ENCODE results near the gene CRLF3. TPM values are rescaled to one million over a fixed set of nuclear protein-coding genes. Genes with fewer than 3 reads are reported as not detected.
"Not testable (repeated sequence)": the region's sequence is repeated elsewhere in the genome, so short reads cannot be mapped to it uniquely, and the experiment has no call there.

The CRLF3 gene
- polyA plus RNA-seq, 1 of the 3 experiments (the other 2 are of a cell fraction): 10.9 TPM

DNA sequence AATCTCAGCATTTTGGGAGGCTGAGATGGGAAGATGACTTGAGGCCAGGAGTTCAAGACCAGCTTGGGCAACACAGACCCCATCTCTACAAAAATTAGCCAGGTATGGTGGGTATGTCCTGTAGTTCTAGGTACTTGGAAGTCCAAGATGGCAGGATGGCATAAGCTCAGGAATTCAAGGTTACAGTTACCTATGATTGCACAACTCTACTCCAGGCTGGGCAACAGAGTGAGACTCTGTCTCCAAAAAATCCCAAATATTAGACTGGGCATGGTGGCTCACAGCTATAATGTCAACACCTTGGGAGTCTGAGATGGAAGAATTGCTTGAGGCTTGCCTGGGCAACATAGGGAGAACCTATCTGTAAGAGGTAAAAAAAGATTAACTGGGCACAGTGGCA, 63.4 kb downstream of the CRLF3 start:
- CTCF ChIA-PET: no interaction called here

DNA sequence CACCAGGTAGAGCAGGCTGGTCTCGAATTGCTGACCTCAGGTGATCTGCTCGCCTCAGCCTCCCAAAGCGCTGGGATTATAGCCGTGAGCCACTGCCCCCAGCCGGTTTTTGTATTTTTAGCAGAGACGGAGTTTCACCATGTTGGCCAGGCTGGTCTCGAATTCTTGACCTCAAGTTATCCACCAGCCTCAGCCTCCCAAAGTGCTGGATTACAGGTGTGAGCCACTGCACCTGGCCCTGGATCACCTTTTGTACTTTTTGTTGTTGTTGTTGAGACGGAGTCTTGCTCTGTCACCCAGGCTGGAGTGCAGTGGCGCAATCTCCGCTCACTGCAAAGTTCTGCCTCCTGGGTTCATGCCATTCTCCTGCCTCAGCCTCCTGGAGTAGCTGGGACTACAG, 71.2 kb downstream of the CRLF3 start:
- CTCF ChIA-PET; DNase-seq; H4K20me1 ChIP-seq (ENCODE audit: insufficient read depth); H3K4me3 ChIP-seq (ENCODE audit: low read depth in 2 of 2, low read length in 1 of 2); H3K4me2 ChIP-seq; H3K9ac ChIP-seq; H3K27me3 ChIP-seq (ENCODE audit: insufficient read depth); H3K27ac ChIP-seq (ENCODE audit: low read depth in 2 of 2, low read length in 1 of 2); H2AFZ ChIP-seq (ENCODE audit: low read depth); H3K9me2 ChIP-seq; H3K4me1 ChIP-seq (ENCODE audit: control insufficient read depth in 1 of 2, insufficient read depth in 2 of 2, low read depth in 1 of 2, low read length in 1 of 2); POLR2A ChIA-PET; H3K9me3 ChIP-seq: not testable (repeated sequence)
- 99% methylated on average over 10 of the region's 10 CpGs for WGBS (ENCODE audit: low lambda C conversion rate)
- H3K36me3 ChIP-seq (replicated peaks in 1 of 2; ENCODE audit: control insufficient read depth in 1 of 2, insufficient read depth in 2 of 2, low read length in 1 of 2): peaks cover 5 to 37% of the 10 kb centered on the region in 2 experiments
- H3F3A ChIP-seq (replicated peaks; ENCODE audit: insufficient read depth): peaks cover 10% of the 10 kb centered on the region
- H3K79me2 ChIP-seq (ENCODE audit: insufficient read depth): peaks cover 86% of the 10 kb centered on the region

More for the DNA sequence above, 63.4 kb downstream of the CRLF3 start:
- Histone ChIP-seq H3K79me2 (ENCODE audit: insufficient read depth) (peaks cover 86% of the 10 kb centered on the region), H3K9me3 (no peaks in the 10 kb centered on the region), H3K4me3 (ENCODE audit: low read depth in 2 of 2, low read length in 1 of 2) (no peak overlapping the region), H4K20me1 (ENCODE audit: insufficient read depth) (0 out of 2 replicates have a peak, but pooled peaks cover 6% of the 10 kb centered on the region), H3K9me2 (no peaks in the 10 kb centered on the region), H3F3A (replicated peaks; ENCODE audit: insufficient read depth) (peaks cover 21% of the 10 kb centered on the region), H3K9ac (no peak overlapping the region), H3K27me3 (ENCODE audit: insufficient read depth) (no peaks in the 10 kb centered on the region), H3K27ac (ENCODE audit: low read depth in 2 of 2, low read length in 1 of 2) (no peak overlapping the region), H3K4me2 (no peak overlapping the region), H3K36me3 (replicated peaks in 1 of 2; ENCODE audit: control insufficient read depth in 1 of 2, insufficient read depth in 2 of 2, low read length in 1 of 2) (peaks cover 7 to 46% of the 10 kb centered on the region in 2 experiments), H2AFZ (ENCODE audit: low read depth) (no peak overlapping the region), H3K4me1 (ENCODE audit: control insufficient read depth in 1 of 2, insufficient read depth in 2 of 2, low read depth in 1 of 2, low read length in 1 of 2) (no peaks in the 10 kb centered on the region)
- TF ChIP-seq RCOR1 (IDR thresholded peaks at IDR 0.05; ENCODE audit: low read length): no peak
- TF ChIP-seq CHD2 (IDR thresholded peaks at IDR 0.05; ENCODE audit: low read length, partially characterized antibody): no peak
- POLR2A ChIA-PET: no interaction called here
- DNase-seq: no peak

DNA sequence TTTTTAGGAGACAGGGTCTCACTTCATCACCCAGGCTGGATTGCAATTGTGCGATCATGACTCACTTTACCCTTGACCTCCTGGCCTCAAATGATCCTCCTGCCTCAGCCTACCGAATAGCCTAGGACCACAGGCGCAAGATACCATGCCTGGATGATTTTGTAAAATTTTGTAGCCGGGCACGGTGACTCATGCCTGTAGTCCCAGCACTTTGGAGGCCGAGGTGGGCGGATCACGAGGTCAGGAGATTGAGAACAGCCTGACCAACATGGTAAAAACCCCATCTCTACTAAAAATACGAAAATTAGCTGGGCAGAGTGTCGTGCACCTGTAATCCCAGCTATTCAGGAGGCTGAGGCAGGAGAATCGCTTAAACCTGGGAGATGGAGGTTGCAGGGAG, 73.5 kb downstream of the CRLF3 start:
- peaks cover 88% of the 10 kb centered on the region for H3K79me2 ChIP-seq (ENCODE audit: insufficient read depth)
- H2AFZ ChIP-seq (ENCODE audit: low read depth); POLR2A ChIA-PET; DNase-seq; H3K27ac ChIP-seq (ENCODE audit: low read depth in 2 of 2, low read length in 1 of 2); H4K20me1 ChIP-seq (ENCODE audit: insufficient read depth); H3K4me1 ChIP-seq (ENCODE audit: control insufficient read depth in 1 of 2, insufficient read depth in 2 of 2, low read depth in 1 of 2, low read length in 1 of 2); H3K4me2 ChIP-seq; H3K9me2 ChIP-seq; H3K27me3 ChIP-seq (ENCODE audit: insufficient read depth); H3K4me3 ChIP-seq (ENCODE audit: low read depth in 2 of 2, low read length in 1 of 2); CTCF ChIA-PET; H3K9ac ChIP-seq; H3K9me3 ChIP-seq: not testable (repeated sequence)
- 93% methylated on average over 11 of the region's 11 CpGs for WGBS (ENCODE audit: low lambda C conversion rate)
- H3F3A ChIP-seq (replicated peaks; ENCODE audit: insufficient read depth): peaks cover 10% of the 10 kb centered on the region
- peaks cover 9 to 39% of the 10 kb centered on the region in 2 experiments for H3K36me3 ChIP-seq (replicated peaks in 1 of 2; ENCODE audit: control insufficient read depth in 1 of 2, insufficient read depth in 2 of 2, low read length in 1 of 2)

DNA sequence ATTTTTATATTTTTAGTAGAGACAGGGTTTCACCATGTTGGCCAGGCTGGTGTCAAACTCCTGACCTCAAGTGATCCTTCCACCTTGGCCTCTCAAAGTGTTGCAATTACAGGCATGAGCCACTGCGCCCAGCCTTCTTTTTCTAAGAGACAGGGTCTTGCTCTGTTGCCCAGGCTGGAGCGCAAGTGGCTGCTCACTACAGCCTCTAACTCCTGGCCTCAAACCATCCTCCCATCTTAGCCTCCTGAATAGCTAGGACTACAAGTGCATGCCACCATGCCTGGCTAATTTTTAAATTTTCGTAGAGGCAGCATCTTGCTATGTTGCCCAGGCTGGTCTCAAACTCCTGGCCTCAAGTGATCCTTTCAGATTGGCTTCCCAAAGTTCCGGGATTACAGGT, 76.9 kb downstream of the CRLF3 start:
- H3K4me3 ChIP-seq (ENCODE audit: low read depth in 2 of 2, low read length in 1 of 2); DNase-seq; CTCF ChIA-PET; H2AFZ ChIP-seq (ENCODE audit: low read depth); H3K4me1 ChIP-seq (ENCODE audit: control insufficient read depth in 1 of 2, insufficient read depth in 2 of 2, low read depth in 1 of 2, low read length in 1 of 2); H3K9ac ChIP-seq; POLR2A ChIA-PET; H4K20me1 ChIP-seq (ENCODE audit: insufficient read depth); H3K9me2 ChIP-seq; H3K4me2 ChIP-seq; H3K9me3 ChIP-seq; H3K27ac ChIP-seq (ENCODE audit: low read depth in 2 of 2, low read length in 1 of 2); H3K27me3 ChIP-seq (ENCODE audit: insufficient read depth); H3F3A ChIP-seq (replicated peaks; ENCODE audit: insufficient read depth): not testable (repeated sequence)
- 94% methylated on average over 3 of the region's 4 CpGs for WGBS (ENCODE audit: low lambda C conversion rate)
- peaks cover 11 to 38% of the 10 kb centered on the region in 2 experiments for H3K36me3 ChIP-seq (replicated peaks in 1 of 2; ENCODE audit: control insufficient read depth in 1 of 2, insufficient read depth in 2 of 2, low read length in 1 of 2)
- H3K79me2 ChIP-seq (ENCODE audit: insufficient read depth): peaks cover 83% of the 10 kb centered on the region

DNA sequence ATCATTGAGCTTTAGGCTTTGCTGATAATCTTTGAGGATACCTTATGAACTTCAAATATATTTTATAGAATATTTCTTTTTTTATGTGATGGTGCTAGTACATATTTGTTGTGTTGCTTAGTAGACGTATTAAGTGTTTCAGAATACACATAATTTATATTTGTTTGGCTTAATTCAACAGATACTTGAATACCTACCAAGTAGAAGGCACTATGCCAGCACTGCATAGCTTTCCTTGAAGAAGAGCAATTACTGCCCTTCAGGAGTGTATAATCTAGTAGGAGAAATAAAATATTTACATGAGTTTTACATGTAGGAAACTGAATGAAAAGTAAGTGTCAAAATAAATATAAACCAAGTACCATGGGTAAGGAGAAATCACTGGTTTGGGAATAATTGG, 81.8 kb downstream of the CRLF3 start:
- CTCF ChIA-PET; H3K4me2 ChIP-seq; H3K27me3 ChIP-seq (ENCODE audit: insufficient read depth); H3F3A ChIP-seq (replicated peaks; ENCODE audit: insufficient read depth); POLR2A ChIA-PET; DNase-seq; H2AFZ ChIP-seq (ENCODE audit: low read depth); H3K9me3 ChIP-seq; H3K9ac ChIP-seq; H3K9me2 ChIP-seq; H3K4me3 ChIP-seq (ENCODE audit: low read depth in 2 of 2, low read length in 1 of 2); H3K4me1 ChIP-seq (ENCODE audit: control insufficient read depth in 1 of 2, insufficient read depth in 2 of 2, low read depth in 1 of 2, low read length in 1 of 2); H3K27ac ChIP-seq (ENCODE audit: low read depth in 2 of 2, low read length in 1 of 2): not testable (repeated sequence)
- Histone ChIP-seq H3K79me2 (ENCODE audit: insufficient read depth) (peaks cover 88% of the 10 kb centered on the region), H4K20me1 (ENCODE audit: insufficient read depth) (peaks cover 19% of the 10 kb centered on the region; the same call in 1 of the 2 replicates), H3K36me3 (replicated peaks in 1 of 2; ENCODE audit: control insufficient read depth in 1 of 2, insufficient read depth in 2 of 2, low read length in 1 of 2) (peaks cover 11 to 29% of the 10 kb centered on the region in 2 experiments)
- 81% methylated on average over 1 of the region's 1 CpG for WGBS (ENCODE audit: low lambda C conversion rate)

DNA sequence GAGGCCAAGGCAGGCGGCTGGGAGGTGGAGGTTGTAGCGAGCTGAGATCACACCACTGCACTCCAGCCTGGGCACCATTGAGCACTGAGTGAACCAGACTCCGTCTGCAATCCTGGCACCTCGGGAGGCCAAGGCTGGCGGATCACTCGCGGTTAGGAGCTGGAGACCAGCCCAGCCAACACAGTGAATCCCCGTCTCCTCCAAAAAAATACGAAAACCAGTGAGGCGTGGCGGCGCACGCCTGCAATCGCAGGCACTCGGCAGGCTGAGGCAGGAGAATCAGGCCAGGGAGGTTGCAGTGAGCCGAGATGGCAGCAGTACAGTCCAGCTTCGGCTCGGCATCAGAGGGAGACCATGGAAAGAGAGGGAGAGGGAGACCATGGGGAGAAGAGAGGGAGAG, 88.1 kb downstream of the CRLF3 start:
- POLR2A ChIA-PET: not testable (repeated sequence)
- WGBS (ENCODE audit: low lambda C conversion rate): 96% methylated on average over 18 of the region's 18 CpGs

More for the DNA sequence above, 88.1 kb downstream of the CRLF3 start:
- CTCF ChIA-PET; H3K9me2 ChIP-seq; H3K27me3 ChIP-seq (ENCODE audit: insufficient read depth); DNase-seq; H3K9me3 ChIP-seq; H2AFZ ChIP-seq (ENCODE audit: low read depth); H3K4me3 ChIP-seq (ENCODE audit: low read depth in 2 of 2, low read length in 1 of 2); H3F3A ChIP-seq (replicated peaks; ENCODE audit: insufficient read depth); H3K9ac ChIP-seq; H3K4me1 ChIP-seq (ENCODE audit: control insufficient read depth in 1 of 2, insufficient read depth in 2 of 2, low read depth in 1 of 2, low read length in 1 of 2); H3K4me2 ChIP-seq; H3K27ac ChIP-seq (ENCODE audit: low read depth in 2 of 2, low read length in 1 of 2): not testable (repeated sequence)
- Histone ChIP-seq H4K20me1 (ENCODE audit: insufficient read depth) (peaks cover 49% of the 10 kb centered on the region), H3K79me2 (ENCODE audit: insufficient read depth) (peaks cover 94% of the 10 kb centered on the region), H3K36me3 (replicated peaks in 1 of 2; ENCODE audit: control insufficient read depth in 1 of 2, insufficient read depth in 2 of 2, low read length in 1 of 2) (peaks cover 0 to 12% of the 10 kb centered on the region in 2 experiments)

Data from SK-N-SH (cell line).